ENCODE data around the gene MALRD1.

GRCh38 chr10:19531324-19531723 is 482.7 kb downstream of the MALRD1 start:
- no peak for TF ChIP-seq CTCF (IDR thresholded peaks at IDR 0.05; ENCODE audit: poor library complexity)
- TF ChIP-seq EZH2phosphoT487 (IDR thresholded peaks at IDR 0.05; ENCODE audit: low read depth, severe bottlenecking, unreplicated experiment), result no peak
- no peak for TF ChIP-seq EZH2 (IDR thresholded peaks at IDR 0.05; ENCODE audit: borderline replicate concordance)
